ENCODE data around the gene NSFL1C.

Gene NSFL1C

GRCh38 chr20:1460275-1460674 is 6.4 kb downstream of the NSFL1C start:
- DNase-seq (ENCODE audit: low read depth in 3 of 3), result no peak

- DNase-seq (ENCODE audit: low read depth in 3 of 3), result no peak
Observed at GRCh38 chr20:1457992-1458391, 8.7 kb downstream of the NSFL1C start.

GRCh38 chr20:1456300-1456699 is 10.3 kb downstream of the NSFL1C start:
- DNase-seq (ENCODE audit: low read depth in 3 of 3), result no peak

- DNase-seq (ENCODE audit: low read depth in 3 of 3), result no peak
Observed at GRCh38 chr20:1450926-1451491, 15.6 kb downstream of the NSFL1C start.

- no peak for DNase-seq (ENCODE audit: low read depth in 3 of 3)
Observed at GRCh38 chr20:1449370-1449769, 17.3 kb downstream of the NSFL1C start.

- no peak for DNase-seq (ENCODE audit: low read depth in 3 of 3)
Observed at GRCh38 chr20:1448081-1448620, 18.5 kb downstream of the NSFL1C start.

GRCh38 chr20:1446536-1446935 is 20.1 kb downstream of the NSFL1C start:
- DNase-seq (ENCODE audit: low read depth in 3 of 3), result no peak

GRCh38 chr20:1443085-1443484 is 23.6 kb downstream of the NSFL1C start:
- no peak for DNase-seq (ENCODE audit: low read depth in 3 of 3)

- DNase-seq (ENCODE audit: low read depth in 3 of 3), result no peak
Observed at GRCh38 chr20:1442304-1442703, 24.3 kb downstream of the NSFL1C start.

- no peak for DNase-seq (ENCODE audit: low read depth in 3 of 3)
Observed at GRCh38 chr20:1441133-1441532, 25.5 kb downstream of the NSFL1C start.

- DNase-seq (ENCODE audit: low read depth in 3 of 3), result no peak
Observed at GRCh38 chr20:1440024-1440423, 26.6 kb downstream of the NSFL1C start.

- no peak for DNase-seq (ENCODE audit: low read depth in 3 of 3)
Observed at GRCh38 chr20:1438361-1438760, 28.3 kb downstream of the NSFL1C start.

- DNase-seq (ENCODE audit: low read depth in 3 of 3), result peak; percentile 53 to 68 (median 57)
Observed at GRCh38 chr20:1437235-1437904, 29.3 kb downstream of the NSFL1C start.

- DNase-seq (ENCODE audit: low read depth in 3 of 3), result no peak
Observed at GRCh38 chr20:1436263-1436662, 30.4 kb downstream of the NSFL1C start.

GRCh38 chr20:1435337-1435699 is 31.3 kb downstream of the NSFL1C start:
- DNase-seq (ENCODE audit: low read depth in 3 of 3), result no peak

- DNase-seq (ENCODE audit: low read depth in 3 of 3), result peak in 1 of 3 experiments; percentile 13
Observed at GRCh38 chr20:1434571-1435336, 31.9 kb downstream of the NSFL1C start.

GRCh38 chr20:1431158-1431557 is 35.5 kb downstream of the NSFL1C start:
- no peak for DNase-seq (ENCODE audit: low read depth in 3 of 3)

GRCh38 chr20:1430004-1430451 is 36.6 kb downstream of the NSFL1C start:
- DNase-seq (ENCODE audit: low read depth in 3 of 3), result no peak

GRCh38 chr20:1429143-1429728 is 37.4 kb downstream of the NSFL1C start:
- DNase-seq (ENCODE audit: low read depth in 3 of 3), result no peak

- no peak for DNase-seq (ENCODE audit: low read depth in 3 of 3)
Observed at GRCh38 chr20:1427457-1428054, 39.1 kb downstream of the NSFL1C start.

- no peak for DNase-seq (ENCODE audit: low read depth in 3 of 3)
Observed at GRCh38 chr20:1426231-1426849, 40.3 kb downstream of the NSFL1C start.

Measured in stimulated activated CD4-positive, alpha-beta T cell treated with anti-CD3 and anti-CD28 coated beads, TNF-alpha, amount 100 ng/mL, for 4 hours (primary cell).